UCSD-AML1 (cell line): ENCODE measurements around the gene UQCR10.

Source experiments
- DNase-seq: peaks from one replicate; lab custom pipeline; 2025; ENCODE audit not compliant: unreplicated experiment; lab: John Stamatoyannopoulos, UW

The UQCR10 gene

GRCh38 chr22:29758959-29759358, 8.2 kb upstream of the UQCR10 start:
- DNase-seq = no peak

DNA sequence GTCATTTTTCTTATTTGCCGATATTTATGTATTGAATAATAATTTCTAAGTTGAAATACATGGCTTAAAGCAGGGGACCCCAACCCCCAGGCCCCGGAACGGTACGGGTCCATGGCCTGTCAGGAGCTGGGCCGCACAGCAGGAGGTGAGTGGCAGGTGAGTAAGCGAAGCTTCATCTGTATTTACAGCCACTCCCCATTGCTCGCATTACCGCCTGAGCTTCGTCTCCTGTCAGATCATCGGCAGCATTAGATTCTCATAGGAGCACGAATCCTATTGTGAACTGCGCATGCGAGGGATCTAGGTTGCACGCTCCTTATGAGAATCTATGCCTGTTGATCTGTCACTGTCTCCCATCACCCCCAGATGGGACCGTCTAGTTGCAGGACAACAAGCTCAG, 4.9 kb upstream of the UQCR10 start:
- no peak for DNase-seq

- no peak for DNase-seq
These were observed 1.1 kb upstream of the UQCR10 start for GRCh38 chr22:29765905-29766631.

- peak; percentile 94 for DNase-seq
These were observed 468 bp upstream of the UQCR10 start, which contains the start of gene ZMAT5 for GRCh38 chr22:29766632-29767170. TSS of gene ZMAT5 (minus strand) at chr22:29767007. CDS start at chr22:29748544, 18,463 bp downstream.

DNA sequence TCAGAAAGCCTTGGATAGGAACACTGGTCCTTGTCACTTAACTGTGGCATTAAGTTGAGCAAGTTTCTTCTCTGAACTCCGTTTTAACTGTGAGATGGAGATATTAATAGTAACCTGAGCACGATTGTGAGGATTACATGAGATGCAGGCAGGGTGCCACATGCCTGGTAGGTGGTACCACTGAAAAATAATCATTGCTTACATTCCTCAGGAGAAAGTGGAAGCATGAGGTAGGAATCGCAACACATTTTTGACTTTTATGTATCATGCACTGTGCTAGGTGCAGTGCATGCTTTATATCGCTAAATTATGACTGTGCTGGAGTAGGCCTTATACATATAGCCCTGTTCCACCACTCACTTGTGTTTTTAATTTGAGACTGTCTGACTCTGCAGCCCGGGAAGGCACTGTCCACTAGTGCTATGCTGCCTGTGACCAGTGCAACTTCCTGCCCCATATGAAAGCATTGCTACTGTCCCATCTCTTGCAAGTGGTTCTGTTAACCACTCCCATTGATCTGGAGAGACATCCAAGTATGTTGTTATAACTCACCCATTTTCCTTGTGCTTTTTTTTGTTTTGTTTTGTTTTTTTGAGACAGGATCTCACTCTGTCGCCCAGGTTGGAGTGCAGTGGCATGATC, 1.0 kb downstream of the UQCR10 start:
- no peak for DNase-seq

- no peak for DNase-seq
These were observed 2.7 kb downstream of the UQCR10 start for GRCh38 chr22:29769723-29770321.

- no peak for DNase-seq
These were observed 5.0 kb downstream of the UQCR10 start for GRCh38 chr22:29772170-29772641.

DNA sequence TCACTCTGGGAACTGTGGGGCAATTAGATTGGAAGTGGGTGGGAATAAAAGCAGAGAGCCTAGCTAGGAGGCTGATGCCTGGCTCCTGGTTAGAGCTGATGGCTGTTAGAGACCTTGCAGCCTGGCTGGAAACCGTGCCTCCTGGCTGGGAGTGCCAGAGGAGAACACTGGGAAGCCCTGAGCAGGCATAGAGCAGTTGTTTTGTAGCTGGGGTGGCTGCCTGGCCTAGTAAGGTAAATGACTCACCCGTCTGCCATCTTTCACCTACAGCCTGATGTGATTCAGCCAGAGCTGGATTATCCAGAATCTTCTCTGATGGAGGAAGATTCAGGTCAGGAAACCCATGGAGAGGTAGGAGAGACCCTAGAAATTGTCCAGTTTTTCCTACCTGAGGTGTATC, 6.1 kb downstream of the UQCR10 start:
- no peak for DNase-seq

DNA sequence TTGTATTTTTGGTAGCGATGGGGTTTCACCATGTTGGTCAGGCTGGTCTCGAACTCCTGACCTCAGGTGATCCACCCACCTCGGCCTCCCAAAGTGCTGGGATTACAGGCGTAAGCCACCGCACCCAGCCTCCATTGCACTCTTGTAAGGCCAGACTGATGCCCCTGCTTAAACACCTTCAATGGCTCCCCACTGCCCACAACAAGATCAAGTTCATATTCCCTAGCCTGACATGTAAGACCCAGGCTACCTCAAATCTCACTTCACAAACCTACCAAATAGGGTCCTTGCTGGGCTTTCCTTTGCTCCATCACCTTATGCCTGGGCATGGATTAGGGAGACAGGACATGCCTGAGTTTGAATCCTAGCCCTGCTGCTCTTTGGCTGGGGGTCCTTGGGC, 13.1 kb downstream of the UQCR10 start:
- DNase-seq = no peak

DNA sequence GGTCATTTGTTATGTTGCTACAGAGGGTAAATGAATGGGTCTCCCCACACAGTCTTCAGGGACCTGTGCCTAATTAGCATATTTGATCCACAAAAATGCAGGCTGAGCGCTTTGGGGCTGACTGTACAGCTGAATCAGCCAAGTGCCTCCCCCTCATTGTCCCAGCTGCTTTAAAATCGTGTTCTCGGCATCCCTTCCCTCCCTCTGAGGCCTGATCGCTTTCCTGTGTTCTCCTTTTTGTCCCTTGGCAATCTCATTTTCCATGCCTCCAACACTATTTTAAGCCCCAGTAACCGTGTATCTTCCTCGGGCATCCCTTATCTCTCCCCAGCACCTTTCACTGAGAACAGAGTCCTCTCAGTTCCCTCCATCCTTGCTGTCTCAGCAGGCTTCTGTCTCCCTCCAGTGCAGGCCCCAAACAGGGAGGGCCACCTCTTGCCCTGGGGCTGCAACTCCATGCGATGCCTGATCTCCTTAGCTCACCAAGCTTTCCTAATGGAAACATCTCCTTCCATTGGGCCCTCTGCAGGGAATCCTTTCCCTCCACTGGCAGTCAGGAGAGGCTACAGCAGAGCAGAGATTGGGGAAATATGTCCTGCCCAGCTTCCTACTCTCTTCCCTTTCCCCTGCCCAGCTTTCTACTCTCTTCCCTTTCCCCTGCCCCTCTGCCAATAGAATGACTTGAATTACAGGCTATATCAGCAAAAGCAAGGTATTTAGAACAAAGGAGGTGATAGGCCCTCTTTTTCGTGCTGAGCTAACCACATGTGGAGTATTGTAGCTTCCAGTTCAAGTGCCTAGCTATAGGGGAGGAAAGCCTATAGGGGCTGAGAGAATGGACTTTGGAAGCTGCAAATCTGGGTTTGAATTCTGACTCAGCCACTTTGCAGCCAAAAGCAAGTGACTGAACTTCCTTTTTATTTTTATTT, 13.8 kb downstream of the UQCR10 start:
- no peak for DNase-seq

- no peak for DNase-seq
These were observed 15.1 kb downstream of the UQCR10 start for GRCh38 chr22:29782061-29782845.

- DNase-seq = no peak
These were observed 17.5 kb downstream of the UQCR10 start for GRCh38 chr22:29784451-29785361.

GRCh38 chr22:29786031-29786430, 18.9 kb downstream of the UQCR10 start:
- no peak for DNase-seq

DNA sequence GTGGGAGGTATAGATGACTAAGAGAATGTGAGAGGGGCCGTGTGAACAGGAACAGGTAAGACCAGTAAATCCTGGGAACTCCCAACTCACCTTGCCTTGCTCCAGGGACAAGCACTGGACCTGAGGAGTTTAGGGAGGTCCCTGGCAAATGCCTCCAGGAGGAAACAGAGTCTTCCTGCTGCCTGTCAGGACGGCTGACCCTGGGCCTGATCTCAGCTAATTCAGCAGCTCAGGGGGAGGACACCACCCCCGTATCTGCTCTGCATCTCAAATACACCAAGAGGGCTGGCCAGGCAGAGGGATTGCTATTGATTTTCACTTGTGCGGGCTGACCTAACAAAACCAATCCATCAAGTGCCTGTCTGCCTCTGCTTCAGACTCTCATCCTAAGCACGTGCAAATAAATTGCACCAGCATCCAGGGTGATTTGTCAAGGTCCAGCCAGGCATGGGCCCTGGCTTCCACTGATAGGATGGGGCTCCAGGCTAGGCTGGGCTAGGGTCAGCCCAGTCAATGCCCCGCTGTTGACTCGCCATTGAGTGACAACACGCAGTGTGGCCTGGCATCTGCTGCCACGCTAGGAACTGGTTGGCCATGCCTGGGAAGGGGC, 20.3 kb downstream of the UQCR10 start:
- no peak for DNase-seq

DNA sequence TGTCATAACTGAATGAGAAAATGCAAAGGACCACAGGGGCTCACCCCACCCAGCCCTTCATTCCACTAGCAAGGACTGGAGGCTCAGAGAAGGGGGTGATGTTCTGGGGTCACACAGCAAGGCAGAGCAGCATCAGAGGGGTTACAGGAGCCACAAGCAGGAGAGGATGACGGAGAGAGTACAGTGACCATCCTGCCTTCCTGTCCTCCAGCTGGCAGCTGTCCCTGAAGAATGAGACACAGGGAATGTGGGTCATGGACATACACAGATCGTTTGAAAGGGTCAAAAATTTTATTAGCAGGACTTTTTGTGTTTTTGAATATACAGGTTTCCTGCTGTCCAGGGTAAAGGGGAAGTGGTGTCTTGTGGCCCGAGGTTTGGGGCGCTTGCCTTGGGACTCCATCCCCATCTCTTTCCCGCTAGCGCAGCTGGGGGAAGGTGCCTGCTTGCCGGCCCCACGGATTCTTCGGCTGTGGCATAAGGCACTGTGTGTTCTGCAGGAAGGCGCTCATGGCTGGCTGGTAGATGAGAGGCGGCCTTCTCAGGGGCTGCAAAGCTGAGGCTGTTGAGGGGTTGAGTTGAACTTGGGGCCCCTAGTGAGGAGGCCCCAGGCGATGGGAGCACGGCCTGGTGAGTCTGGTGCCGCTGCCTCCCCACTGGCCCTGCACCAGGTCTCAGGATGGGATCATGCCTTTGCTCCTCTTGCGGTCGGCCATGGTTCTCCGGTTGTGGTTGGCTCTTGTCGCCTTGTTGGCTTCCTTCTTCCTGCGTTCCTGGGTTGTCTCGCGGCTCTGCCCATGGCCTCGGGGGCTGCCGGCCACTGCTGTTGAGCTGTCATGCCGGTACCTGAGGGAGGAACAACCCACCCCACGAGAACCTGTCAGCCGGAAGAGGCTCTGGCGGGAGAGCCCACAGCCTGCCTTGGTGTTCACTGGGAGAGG, 21.4 kb downstream of the UQCR10 start:
- DNase-seq = no peak

GRCh38 chr22:29790061-29790460, 22.9 kb downstream of the UQCR10 start:
- no peak for DNase-seq

GRCh38 chr22:29793396-29793795, 26.2 kb downstream of the UQCR10 start:
- no peak for DNase-seq
